ENCODE data around the gene AMPH.

DNA sequence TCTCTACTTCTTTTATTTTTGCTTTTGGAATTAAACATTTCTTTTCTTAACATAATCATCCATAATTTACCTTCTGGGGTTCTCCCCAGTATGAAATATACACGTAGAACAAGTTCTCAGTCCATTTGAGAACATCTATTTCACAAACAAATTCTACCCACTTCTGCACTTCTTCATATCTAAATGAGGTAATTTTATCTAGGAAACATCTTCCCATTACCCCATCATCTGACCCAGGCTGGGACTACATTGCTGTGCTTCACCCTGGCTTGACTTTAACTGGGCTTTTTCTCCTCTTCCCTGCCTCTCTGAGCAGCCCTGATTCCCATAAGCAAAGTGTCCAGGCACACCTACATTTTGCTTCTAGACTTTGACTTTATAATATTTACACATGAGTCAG, 43.3 kb upstream of the AMPH start:
- TF ChIP-seq POLR2A (IDR thresholded peaks at IDR 0.05; ENCODE audit: low read depth, low read length) (no peak), POLR2AphosphoS5 (IDR thresholded peaks at IDR 0.05; ENCODE audit: low read depth, low read length) (no peak)

All from GM12892 (cell line).